Esophagus squamous epithelium (tissue), 4 donors: ENCODE data around the gene INTS7.

ENCODE experiments used
- POLR2A ChIP-seq, 4 donors: fragments of 450-650 bp; IDR thresholded peaks; one replicate each; pipeline ENCODE4 v1.6.1; 2017; ENCODE audit warnings: antibody characterized with exemption in 4 of 4, mild to moderate bottlenecking in 4 of 4, moderate library complexity in 3 of 4
- TF ChIP-seq, protein P1 (sequence below), 6 experiments: fragments of 450-650 bp in 4 of 6; fragments of 200-600 bp in 2 of 6; sonication (generic) in 2 of 6; IDR thresholded peaks; one replicate each; pipeline ENCODE4 v1.5.1; 2016 to 2019; ENCODE audit warnings: antibody characterized with exemption in 6 of 6, mild to moderate bottlenecking in 4 of 6, moderate library complexity in 4 of 6

DNA sequence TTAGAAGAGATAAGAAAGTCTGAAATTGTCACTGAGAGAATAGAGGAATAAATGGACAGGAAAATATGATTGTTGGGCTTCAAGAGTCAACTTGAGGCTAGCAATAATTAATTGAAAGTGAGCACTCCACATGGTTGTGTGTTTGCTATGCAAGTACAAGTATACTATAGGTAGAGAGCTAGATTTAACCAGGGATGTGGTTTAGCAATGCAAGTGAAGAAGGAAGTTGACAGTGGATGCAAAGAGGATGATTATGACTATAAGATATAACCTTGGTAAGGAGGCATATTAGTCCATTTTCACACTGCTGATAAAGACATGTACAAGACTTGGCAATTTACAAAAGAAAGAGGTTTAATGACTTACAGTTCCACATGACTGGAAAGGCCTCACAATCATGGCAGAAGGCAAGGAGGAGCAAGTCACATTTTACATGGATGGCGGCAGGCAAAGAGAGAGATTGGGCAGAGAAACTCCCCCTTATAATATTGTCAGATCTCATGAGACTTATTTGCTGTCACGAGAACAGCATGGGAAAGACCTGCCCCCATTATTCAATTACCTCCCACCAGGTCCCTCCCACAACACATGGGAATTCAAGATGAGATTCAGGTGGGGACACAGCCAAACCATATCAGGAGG, 47.5 kb upstream of the INTS7 start:
- TF ChIP-seq, protein P1, sequence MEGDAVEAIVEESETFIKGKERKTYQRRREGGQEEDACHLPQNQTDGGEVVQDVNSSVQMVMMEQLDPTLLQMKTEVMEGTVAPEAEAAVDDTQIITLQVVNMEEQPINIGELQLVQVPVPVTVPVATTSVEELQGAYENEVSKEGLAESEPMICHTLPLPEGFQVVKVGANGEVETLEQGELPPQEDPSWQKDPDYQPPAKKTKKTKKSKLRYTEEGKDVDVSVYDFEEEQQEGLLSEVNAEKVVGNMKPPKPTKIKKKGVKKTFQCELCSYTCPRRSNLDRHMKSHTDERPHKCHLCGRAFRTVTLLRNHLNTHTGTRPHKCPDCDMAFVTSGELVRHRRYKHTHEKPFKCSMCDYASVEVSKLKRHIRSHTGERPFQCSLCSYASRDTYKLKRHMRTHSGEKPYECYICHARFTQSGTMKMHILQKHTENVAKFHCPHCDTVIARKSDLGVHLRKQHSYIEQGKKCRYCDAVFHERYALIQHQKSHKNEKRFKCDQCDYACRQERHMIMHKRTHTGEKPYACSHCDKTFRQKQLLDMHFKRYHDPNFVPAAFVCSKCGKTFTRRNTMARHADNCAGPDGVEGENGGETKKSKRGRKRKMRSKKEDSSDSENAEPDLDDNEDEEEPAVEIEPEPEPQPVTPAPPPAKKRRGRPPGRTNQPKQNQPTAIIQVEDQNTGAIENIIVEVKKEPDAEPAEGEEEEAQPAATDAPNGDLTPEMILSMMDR (IDR thresholded peaks at IDR 0.05): no peak
- TF ChIP-seq POLR2A (IDR thresholded peaks at IDR 0.05): no peak
